Neural cell (in vitro differentiated cells): ENCODE results near the gene RPS19BP1.

Experiments
- EZH2 ChIP-seq: fragments of 200-600, 300-800 bp; shearing (Covaris generic), sonication (generic); IDR thresholded peaks from 2 replicates; pipeline ENCODE4 v1.6.1; 2014; ENCODE audit warnings: antibody characterized with exemption, low read length, borderline replicate concordance, mild to moderate bottlenecking; ENCODE audit not compliant: insufficient read depth, poor library complexity, severe bottlenecking
- POLR2AphosphoS5 ChIP-seq: IDR thresholded peaks from 2 replicates; pipeline ENCODE4 v1.6.1; 2012
- RAD21 ChIP-seq: fragments of 450-650 bp; conservative IDR thresholded peaks from 2 replicates; pipeline ENCODE4 v1.6.1; 2014; ENCODE audit warnings: antibody characterized with exemption, mild to moderate bottlenecking, moderate library complexity

- TF ChIP-seq EZH2 (no peak), RAD21 (no peak), POLR2AphosphoS5 (no peak)
Observed at GRCh38 chr22:39535831-39536449, 3.4 kb upstream of the RPS19BP1 start.
